ENCODE measurements around the gene ARGLU1.
A peak's percentile ranks its signal among the peaks of the same experiment; 100 is the strongest.

ARGLU1 gene

GRCh38 chr13:106586648-106587166, 18.8 kb upstream of the ARGLU1 start:
- no peak for DNase-seq (ENCODE audit: low read depth)

- no peak for DNase-seq (ENCODE audit: low read depth)
Observed at GRCh38 chr13:106581225-106581624, 13.3 kb upstream of the ARGLU1 start.

- no peak for DNase-seq (ENCODE audit: low read depth)
Observed at GRCh38 chr13:106575896-106576295, 8.0 kb upstream of the ARGLU1 start.

- no peak for DNase-seq (ENCODE audit: low read depth)
Observed at GRCh38 chr13:106573868-106574267, 5.9 kb upstream of the ARGLU1 start.

- DNase-seq (ENCODE audit: low read depth), result no peak
Observed at GRCh38 chr13:106573284-106573846, 5.4 kb upstream of the ARGLU1 start.

- peak; percentile 54 for DNase-seq (ENCODE audit: low read depth)
Observed at GRCh38 chr13:106570299-106570852, 2.4 kb upstream of the ARGLU1 start.

GRCh38 chr13:106569233-106570095, 1.5 kb upstream of the ARGLU1 start:
- DNase-seq (ENCODE audit: low read depth), result no peak

- DNase-seq (ENCODE audit: low read depth), result no peak
Observed at GRCh38 chr13:106568299-106569003, 514 bp upstream of the ARGLU1 start.

- no peak for DNase-seq (ENCODE audit: low read depth)
Observed at GRCh38 chr13:106566641-106567473, 1.1 kb downstream of the ARGLU1 start.

GRCh38 chr13:106565127-106565775, 2.7 kb downstream of the ARGLU1 start:
- no peak for DNase-seq (ENCODE audit: low read depth)

- no peak for DNase-seq (ENCODE audit: low read depth)
Observed at GRCh38 chr13:106562301-106562700, 5.6 kb downstream of the ARGLU1 start.

- no peak for DNase-seq (ENCODE audit: low read depth)
Observed at GRCh38 chr13:106561551-106562170, 6.3 kb downstream of the ARGLU1 start.

GRCh38 chr13:106560821-106561220, 7.1 kb downstream of the ARGLU1 start:
- no peak for DNase-seq (ENCODE audit: low read depth)

GRCh38 chr13:106558527-106558926, 9.4 kb downstream of the ARGLU1 start:
- DNase-seq (ENCODE audit: low read depth), result no peak

GRCh38 chr13:106555631-106556328, 12.2 kb downstream of the ARGLU1 start:
- DNase-seq (ENCODE audit: low read depth), result no peak

GRCh38 chr13:106551751-106552150, 16.2 kb downstream of the ARGLU1 start:
- no peak for DNase-seq (ENCODE audit: low read depth)

GRCh38 chr13:106551350-106551749, 16.6 kb downstream of the ARGLU1 start:
- DNase-seq (ENCODE audit: low read depth), result no peak

- no peak for DNase-seq (ENCODE audit: low read depth)
Observed at GRCh38 chr13:106550570-106551135, 17.3 kb downstream of the ARGLU1 start.

- DNase-seq (ENCODE audit: low read depth), result no peak
Observed at GRCh38 chr13:106548064-106548696, 19.8 kb downstream of the ARGLU1 start.
